T-helper 22 cell (primary cell): Measurements from ENCODE around the gene NPDC1.

Source experiments
- DNase-seq: peaks from one replicate; pipeline ENCODE4 v3.0.0-alpha.2; 2020; ENCODE audit warnings: low read depth

NPDC1 gene

DNA sequence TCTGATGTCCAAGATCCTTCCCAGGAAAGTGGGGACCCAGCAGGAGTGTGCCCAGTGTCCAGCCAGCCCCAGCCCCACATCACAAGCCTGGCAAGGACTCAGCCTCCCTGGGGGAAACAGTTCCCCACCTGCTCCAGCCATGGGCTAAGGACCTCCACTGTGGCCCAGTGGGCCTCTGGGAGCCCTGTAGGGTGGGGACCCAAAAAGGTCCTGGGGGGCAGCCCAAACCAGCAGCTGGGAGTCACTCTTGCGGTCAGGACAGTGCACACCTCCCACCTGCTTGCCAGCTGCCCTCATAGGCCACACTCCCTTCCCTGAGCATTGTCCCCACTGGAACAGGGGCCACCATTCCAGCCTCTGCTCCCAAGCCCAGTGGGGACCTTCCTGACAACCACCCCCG is 19.6 kb downstream of the NPDC1 start:
- no peak for DNase-seq

- no peak for DNase-seq
Measured at GRCh38 chr9:137025517-137025966, 20.4 kb downstream of the NPDC1 start.

DNA sequence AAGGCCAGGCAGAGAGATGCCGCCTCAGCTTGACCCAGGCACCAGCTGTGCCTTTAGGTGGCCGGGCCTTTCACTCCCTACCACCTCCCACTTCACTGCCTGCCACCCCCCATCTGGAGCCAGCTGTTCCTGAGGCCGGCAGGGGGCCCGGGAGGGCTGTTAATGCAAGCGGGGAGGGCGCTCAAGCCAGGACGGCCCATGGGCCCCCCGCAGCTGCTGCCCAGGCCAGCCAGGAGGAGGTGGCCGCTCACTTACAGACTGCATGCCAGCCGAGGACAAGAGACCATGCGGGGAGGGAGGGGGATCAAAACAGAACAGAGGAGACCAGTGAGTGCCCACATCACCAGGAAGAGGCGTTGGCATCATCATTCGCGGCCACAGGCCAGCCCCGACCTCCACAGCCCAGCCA is 22.4 kb downstream of the NPDC1 start:
- DNase-seq, result no peak

- DNase-seq, result no peak
Measured at GRCh38 chr9:137023157-137023556, 22.8 kb downstream of the NPDC1 start.

DNA sequence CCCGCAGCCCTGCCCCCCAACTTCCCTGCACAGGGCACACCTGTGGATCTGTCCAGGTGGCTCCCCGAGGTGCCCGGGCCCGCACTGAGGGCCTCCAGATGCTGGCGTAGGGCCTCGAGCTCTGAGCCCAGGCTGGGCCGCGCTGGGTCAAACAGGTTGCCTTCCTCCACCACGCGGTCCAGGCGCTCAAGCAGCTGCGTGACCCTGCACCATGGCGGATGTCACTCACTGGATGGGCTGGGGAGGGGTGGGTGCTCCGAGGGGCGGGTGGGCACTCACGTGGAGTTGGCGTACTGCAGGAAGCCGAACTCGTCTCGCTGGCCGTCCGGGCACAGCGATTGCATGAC is 23.3 kb downstream of the NPDC1 start:
- DNase-seq, result no peak

DNA sequence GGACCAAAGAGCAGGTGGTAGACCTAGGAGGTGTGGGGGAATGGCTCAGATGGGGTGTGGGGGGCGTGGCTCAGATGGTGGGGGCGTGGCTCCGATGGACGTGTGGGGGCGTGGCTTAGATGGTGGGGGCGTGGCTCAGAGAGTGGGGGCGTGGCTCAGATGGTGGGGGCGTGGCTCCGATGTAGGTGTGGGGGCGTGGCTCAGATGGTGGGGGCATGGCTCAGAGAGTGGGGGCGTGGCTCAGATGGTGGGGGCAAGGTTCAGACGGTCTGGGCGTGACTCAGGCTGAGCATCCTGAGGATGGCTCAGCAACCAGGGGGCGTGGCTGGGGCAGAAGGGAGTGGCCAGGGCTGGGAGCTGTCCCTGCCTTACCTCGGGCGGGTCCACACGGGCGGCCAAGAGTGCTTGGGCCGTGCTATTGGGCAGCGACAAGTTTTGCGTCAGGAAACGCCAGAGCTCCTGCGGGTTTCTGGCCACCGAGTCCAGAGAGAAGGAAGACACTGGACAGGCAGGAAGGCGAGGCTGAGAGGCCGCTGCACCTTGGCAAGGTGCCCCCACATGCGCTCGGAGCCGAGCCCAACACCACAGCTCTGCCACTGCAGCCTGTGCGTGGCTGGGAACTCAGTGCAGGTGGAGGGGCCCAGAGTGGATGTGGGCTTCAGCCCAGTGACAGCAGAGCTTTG is 23.9 kb downstream of the NPDC1 start:
- peak; percentile 70 for DNase-seq

- DNase-seq, result no peak
Measured at GRCh38 chr9:137021568-137021978, 24.4 kb downstream of the NPDC1 start.

DNA sequence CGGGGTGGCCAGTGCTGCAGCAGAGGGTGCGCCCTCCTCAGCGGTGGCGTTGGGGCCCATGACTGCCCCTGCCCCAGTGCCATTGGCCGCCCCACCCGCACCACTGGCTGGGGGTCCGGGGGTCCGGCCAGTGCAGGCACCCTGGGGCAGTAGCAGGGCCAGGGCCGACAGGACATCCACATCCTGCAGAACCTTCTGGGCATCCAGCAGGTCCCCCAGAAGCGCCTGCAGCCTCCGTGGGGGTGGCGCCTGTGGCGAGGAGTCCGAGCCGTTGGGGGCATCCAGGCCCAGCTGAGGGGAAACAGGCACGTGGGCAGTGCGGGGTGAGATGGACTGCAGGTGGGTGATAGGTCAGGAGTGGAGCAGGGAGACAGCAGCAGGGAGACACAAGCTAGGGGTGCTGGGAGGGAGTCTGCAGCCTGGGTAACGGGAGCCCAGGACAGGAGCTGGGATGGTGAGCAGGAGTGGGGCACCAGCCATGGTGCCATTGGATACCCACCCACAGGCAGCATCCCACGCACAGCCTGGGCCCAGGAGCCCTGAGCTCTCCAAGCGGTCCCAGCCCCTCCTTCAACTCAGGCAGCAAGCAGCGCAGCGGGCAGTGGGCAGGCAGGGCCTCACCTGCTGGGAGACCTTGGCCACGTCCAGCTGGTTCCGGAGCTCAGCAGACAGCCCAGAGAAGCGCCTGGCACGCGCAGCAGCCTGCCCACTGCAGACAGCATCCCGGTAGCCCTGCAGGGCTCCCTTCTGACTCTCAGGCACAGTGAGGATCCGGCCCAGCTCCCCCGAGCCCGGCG is 25.0 kb downstream of the NPDC1 start:
- no peak for DNase-seq

DNA sequence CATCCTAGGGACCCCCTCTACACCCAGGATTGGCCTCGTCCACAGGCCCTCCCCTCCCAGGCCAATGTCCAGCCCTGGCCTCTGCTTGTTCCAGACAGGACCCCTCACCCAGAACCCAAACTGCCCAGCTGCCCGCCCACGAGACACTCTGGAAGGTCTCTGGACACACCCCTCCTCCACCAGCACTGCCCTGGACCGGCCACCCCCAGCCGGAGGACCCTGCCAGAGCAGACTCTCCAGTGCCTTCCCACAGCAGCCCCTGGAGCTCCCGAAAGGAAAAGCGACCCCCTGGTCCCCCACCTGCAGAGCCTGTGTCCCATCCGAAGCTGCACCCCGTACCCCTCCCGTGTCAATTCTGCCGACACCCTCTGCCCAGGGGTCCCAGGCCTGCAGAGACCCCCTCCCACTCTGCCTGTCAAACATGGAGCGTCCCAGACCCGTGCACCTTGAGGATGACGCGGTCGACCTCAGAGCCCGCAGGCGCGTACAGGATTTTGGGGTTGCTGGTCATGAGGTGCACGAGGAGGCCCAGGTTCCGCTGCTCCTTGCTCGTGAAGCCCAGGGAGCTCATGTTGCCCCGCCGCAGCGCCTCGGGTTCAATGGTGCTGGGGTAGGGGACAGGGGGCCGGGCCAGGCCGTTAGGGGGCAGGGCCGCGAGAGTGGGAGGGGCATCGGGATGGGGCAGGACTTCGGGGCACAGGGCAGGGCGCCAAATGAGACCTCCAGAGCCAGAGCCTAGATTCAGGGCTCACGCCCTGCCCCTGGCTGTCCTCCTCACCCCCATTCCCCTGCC is 25.9 kb downstream of the NPDC1 start:
- DNase-seq, result no peak

DNA sequence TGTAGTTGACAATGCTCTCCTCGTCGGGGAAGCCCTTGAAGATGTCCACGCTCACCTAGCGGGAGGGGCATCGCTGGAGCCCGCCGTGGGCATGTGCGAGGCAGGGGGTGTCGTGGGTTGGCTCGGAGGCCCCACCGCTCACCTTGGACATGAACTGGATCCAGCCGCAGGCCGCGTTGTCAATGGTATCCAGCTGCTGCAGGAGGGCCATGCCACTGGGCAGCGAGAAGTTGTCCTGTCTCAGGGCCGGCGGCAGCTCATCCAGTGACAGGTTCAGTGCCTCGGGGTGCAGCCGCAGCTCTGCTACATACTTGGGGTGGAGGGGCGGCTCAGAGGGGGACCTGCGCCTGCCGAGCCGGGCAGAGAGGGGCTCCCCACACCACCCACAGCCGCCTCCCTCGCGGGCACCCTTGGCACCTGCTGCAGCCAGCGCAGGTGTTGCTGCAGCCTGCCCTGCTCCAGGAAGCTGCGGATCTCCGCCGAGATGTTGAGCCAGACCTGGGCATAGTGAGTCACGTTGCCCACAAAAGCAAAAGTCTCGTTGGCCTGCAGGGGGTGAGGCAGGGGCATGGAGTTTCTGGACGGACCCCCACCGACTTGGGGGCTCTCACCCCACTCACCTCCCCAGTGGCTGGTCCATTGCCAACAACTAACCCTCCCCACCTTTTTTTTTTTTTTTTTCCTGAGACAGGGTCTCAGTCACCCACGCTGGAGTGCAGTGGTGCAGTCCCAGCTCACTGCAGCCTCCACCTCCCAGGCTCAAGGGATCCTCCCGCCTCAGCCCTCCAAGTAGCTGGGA is 27.0 kb downstream of the NPDC1 start:
- DNase-seq, result no peak

GRCh38 chr9:137017791-137018497 is 28.0 kb downstream of the NPDC1 start:
- no peak for DNase-seq

DNA sequence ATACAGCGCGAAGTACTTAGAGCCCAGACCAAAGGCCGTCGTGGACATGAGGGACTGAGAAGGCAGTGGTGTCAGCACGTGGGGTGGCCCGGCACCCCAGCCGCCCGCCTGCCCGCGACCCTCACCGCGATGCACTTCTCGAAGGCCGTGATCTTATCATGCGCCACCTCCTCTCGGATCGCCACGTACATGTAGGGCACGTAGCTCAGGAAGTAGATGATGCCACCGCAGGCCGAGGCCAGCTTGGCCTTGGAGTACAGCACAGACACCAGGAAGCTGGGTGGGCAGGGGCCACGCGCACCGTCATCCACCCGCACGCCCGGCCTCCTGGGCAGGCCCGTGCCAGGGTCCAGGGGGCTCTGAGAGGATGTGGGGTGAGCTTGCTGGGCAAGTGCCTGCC is 28.9 kb downstream of the NPDC1 start:
- DNase-seq, result no peak

GRCh38 chr9:137016436-137016835 is 29.5 kb downstream of the NPDC1 start:
- DNase-seq, result no peak

DNA sequence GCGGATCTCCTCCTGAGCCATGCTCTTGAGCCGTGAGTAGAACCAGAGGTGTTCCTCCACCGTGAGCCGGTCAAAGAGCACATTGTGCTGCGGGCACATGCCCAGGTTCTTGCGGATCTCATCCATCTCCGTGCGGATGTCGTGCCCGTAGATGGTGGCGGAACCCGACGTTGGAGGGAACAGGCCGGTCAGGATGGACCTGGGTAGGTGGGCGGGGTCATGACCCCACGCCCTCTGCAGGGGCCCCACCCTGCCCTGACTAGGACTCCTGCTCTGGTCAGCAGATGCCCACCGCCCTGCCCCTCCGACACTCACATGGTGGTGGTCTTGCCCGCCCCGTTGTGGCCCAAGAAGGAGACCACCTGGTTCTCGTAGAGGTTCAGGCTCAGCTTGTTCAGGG is 30.0 kb downstream of the NPDC1 start:
- DNase-seq, result no peak

GRCh38 chr9:137015540-137015930 is 30.4 kb downstream of the NPDC1 start:
- no peak for DNase-seq

DNA sequence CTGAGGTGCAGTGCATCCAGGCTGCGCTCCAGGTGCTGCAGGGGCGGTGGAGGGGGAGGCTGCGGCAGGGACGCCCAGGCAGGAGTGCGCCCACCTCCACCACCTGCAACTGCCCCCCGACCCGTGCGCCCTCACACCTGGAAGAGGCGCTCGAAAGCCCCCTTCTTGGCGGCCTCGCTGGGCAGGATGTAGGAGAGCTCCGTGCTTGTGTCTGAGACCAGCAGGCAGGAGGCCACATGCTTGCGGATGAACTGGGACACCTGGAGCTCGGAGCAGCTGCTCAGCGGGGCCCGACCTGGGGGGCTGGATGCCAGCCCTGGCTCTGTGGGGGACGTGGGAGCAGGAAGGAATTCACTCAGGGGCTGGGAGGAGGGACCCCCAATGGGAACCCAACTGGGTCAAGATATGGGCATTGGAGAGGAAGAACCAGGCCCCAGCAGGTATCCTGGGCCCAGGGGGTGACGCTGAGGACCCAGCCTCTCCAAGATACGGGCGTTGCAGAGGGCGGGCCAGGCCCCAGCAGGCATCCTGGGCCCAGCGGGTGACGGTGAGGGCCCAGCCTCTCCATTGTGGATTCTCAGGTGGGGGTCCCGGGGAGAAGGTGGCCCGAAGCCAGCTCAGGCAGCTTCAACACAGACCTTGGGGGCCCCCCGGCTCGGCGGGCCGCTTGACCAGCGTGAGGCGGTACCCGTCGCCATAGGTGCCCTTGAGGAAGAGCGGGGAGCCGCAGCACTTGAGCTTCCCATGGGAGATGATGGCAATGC is 31.0 kb downstream of the NPDC1 start:
- DNase-seq, result no peak

- DNase-seq, result no peak
Measured at GRCh38 chr9:137014166-137014565, 31.8 kb downstream of the NPDC1 start.

DNA sequence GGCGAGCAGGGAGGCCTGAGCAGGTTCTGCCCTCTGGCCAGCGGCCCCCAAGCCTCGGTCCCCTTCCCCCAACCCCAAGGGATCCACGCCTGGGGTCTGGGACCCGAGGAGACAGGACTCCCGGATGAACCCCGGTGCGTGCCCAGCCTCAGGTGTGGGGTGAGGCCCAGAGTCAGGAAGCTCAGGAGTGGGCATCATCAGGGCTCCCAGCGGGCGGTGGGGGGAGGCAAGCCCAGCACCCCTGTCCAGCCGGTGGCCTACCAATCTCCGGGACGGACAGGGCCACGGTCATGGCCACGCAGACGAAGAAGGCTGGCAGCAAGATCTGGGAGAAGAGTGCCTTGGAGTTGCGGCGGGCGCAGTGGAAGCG is 32.4 kb downstream of the NPDC1 start:
- DNase-seq, result no peak

DNA sequence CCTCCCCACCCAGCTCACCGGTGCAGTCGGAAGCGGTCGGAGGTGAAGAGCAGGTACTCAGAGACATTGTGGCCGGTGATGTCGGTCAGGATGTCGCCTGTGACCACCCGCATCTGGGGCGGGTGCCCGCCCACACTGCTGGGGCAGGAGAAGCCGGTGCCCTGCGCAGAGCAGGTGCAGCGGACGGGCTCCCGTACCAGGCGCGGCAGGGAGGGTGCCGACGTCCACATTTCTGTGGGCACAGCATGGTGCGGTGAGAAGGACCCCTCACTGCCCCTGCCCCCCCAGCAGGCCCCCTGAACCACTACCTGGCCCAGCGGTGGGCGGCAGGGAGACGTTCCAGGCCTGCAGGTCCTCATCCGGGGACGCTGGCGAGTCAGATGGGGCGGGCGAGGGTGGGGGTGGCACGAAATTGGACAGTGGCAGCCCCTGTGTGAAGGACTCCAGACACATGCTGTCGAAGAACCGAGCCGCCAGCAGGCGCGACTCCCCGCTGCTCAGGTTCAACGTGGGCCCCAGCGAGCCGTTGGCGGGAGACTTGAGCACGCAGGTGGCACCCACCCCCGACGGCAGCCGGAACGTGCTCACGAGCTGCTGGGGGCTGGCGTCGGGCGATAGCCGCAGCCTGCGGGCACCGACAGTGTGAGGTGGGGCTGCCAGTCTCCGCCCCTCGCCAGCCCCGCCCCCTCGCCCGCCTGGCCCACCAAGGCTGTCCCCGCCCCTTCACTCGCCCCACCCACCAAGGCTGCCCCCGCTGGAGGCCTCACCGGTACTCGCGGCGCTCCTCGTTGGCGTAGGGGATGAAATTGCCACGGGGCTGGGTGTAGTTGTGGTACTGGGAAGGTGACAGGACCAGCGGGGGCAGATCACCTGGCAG is 33.0 kb downstream of the NPDC1 start:
- DNase-seq, result no peak
